DND-41 (cell line): ENCODE data around the gene SCAANT1.

ENCODE experiments used
- ATAC-seq: fragments of 200-7000 bp; cut with Tn5 transposase; 3 replicates; pipeline ENCODE4 v1.9.1; 2021; ENCODE audit warnings: low read depth; ENCODE audit not compliant: insufficient read depth
- DNase-seq: peaks from one replicate; pipeline ENCODE4 v3.0.0-alpha.2; 2020
- H2AFZ ChIP-seq: 2 replicates; pipeline ENCODE4 v1.6.0; 2012; ENCODE audit warnings: low read depth, low read length
- H3K27ac ChIP-seq: 2 replicates; pipeline ENCODE4 v1.5.1; 2012; ENCODE audit warnings: low read length, inconsistent platforms
- H3K27me3 ChIP-seq: fragments of 200-600 bp; sonication (generic); 2 replicates; pipeline ENCODE4 v1.6.0; 2012; ENCODE audit warnings: low read length, mild to moderate bottlenecking, inconsistent platforms; ENCODE audit not compliant: insufficient read depth, poor library complexity
- H3K36me3 ChIP-seq: 2 replicates; pipeline ENCODE4 v1.5.1; 2012; ENCODE audit warnings: low read length, inconsistent platforms; ENCODE audit not compliant: insufficient read depth
- H3K4me1 ChIP-seq: 2 replicates; pipeline ENCODE4 v1.5.1; 2012; ENCODE audit warnings: mild to moderate bottlenecking, low read length; ENCODE audit not compliant: insufficient read depth
- H3K4me2 ChIP-seq: 2 replicates; pipeline ENCODE4 v1.6.0; 2012; ENCODE audit warnings: mild to moderate bottlenecking, moderate library complexity, low read length, inconsistent platforms; ENCODE audit not compliant: insufficient read depth
- H3K4me3 ChIP-seq, 2 experiments: fragments of 200-600 bp in 1 of 2; shearing (Covaris generic) in 1 of 2; 2 replicates each; pipeline ENCODE4 v1.5.1; 2012 to 2016; ENCODE audit warnings: inconsistent platforms in 2 of 2, low read length in 2 of 2, mild to moderate bottlenecking in 2 of 2, low read depth in 1 of 2, moderate library complexity in 1 of 2
- H3K79me2 ChIP-seq: 2 replicates; pipeline ENCODE4 v1.6.0; 2012; ENCODE audit warnings: low read length, inconsistent platforms; ENCODE audit not compliant: insufficient read depth
- H3K9ac ChIP-seq: 2 replicates; pipeline ENCODE4 v1.6.0; 2012; ENCODE audit warnings: low read depth, mild to moderate bottlenecking, inconsistent platforms, low read length, moderate library complexity
- H3K9me3 ChIP-seq: 2 replicates; pipeline ENCODE4 v1.5.1; 2012; ENCODE audit warnings: low read length, moderate library complexity, mild to moderate bottlenecking, inconsistent platforms; ENCODE audit not compliant: insufficient read depth, severe bottlenecking
- H4K20me1 ChIP-seq: 2 replicates; pipeline ENCODE4 v1.6.0; 2012; ENCODE audit warnings: low read length; ENCODE audit not compliant: insufficient read depth
- CTCF ChIP-seq: IDR thresholded peaks from 2 replicates; pipeline ENCODE4 v1.5.1; 2012; ENCODE audit warnings: borderline replicate concordance, low read length, moderate library complexity, mild to moderate bottlenecking; ENCODE audit not compliant: poor library complexity, severe bottlenecking; ENCODE audit errors: extremely low read depth
- EZH2 ChIP-seq: IDR thresholded peaks from 3 replicates; pipeline ENCODE4 v1.6.1; 2012; ENCODE audit warnings: borderline replicate concordance, low read depth, mild to moderate bottlenecking, moderate library complexity, low read length, inconsistent platforms; ENCODE audit not compliant: severe bottlenecking

SCAANT1 gene

GRCh38 chr3:63954182-63954581 is 42.0 kb upstream of the SCAANT1 start:
- no peak for DNase-seq
- H3K36me3 ChIP-seq = peaks cover 55% of the 10 kb centered on the region
- H3K9me3 ChIP-seq = no peaks in the 10 kb centered on the region
- H3K4me3 ChIP-seq = no peak overlapping the region
- H4K20me1 ChIP-seq = peaks cover 12% of the 10 kb centered on the region
- no peak overlapping the region for H3K9ac ChIP-seq
- TF ChIP-seq EZH2 (no peak), CTCF (no peak)
- H3K79me2 ChIP-seq = peaks cover 75% of the 10 kb centered on the region
- H3K27ac ChIP-seq = no peak overlapping the region
- no peak for ATAC-seq
- no peak overlapping the region for H2AFZ ChIP-seq
- H3K4me2 ChIP-seq = no peak overlapping the region
- no peaks in the 10 kb centered on the region for H3K4me1 ChIP-seq
- no peaks in the 10 kb centered on the region for H3K27me3 ChIP-seq

GRCh38 chr3:63952248-63952594 is 40.0 kb upstream of the SCAANT1 start:
- Histone ChIP-seq H3K27me3 (no peaks in the 10 kb centered on the region), H3K27ac (no peak overlapping the region), H3K4me2 (no peak overlapping the region), H3K4me1 (no peaks in the 10 kb centered on the region), H3K9ac (no peak overlapping the region), H3K79me2 (peaks cover 74% of the 10 kb centered on the region), H3K4me3 (no peak overlapping the region), H3K9me3 (no peaks in the 10 kb centered on the region), H3K36me3 (peaks cover 60% of the 10 kb centered on the region), H2AFZ (no peak overlapping the region), H4K20me1 (peaks cover 27% of the 10 kb centered on the region)
- TF ChIP-seq EZH2 (no peak), CTCF (no peak)
- DNase-seq = no peak
- ATAC-seq = no peak

GRCh38 chr3:63951492-63952247 is 39.5 kb upstream of the SCAANT1 start:
- H4K20me1 ChIP-seq = peaks cover 27% of the 10 kb centered on the region
- DNase-seq (no peak), ATAC-seq (no peak)
- H3K36me3 ChIP-seq = peaks cover 55% of the 10 kb centered on the region
- no peaks in the 10 kb centered on the region for H3K27me3 ChIP-seq
- peaks cover 75% of the 10 kb centered on the region for H3K79me2 ChIP-seq
- no peak overlapping the region for H3K4me2 ChIP-seq
- H3K9me3 ChIP-seq = no peaks in the 10 kb centered on the region
- H3K4me1 ChIP-seq = no peaks in the 10 kb centered on the region
- TF ChIP-seq EZH2 (no peak), CTCF (no peak)
- H2AFZ ChIP-seq = no peak overlapping the region
- no peak overlapping the region for H3K9ac ChIP-seq
- no peak overlapping the region for H3K4me3 ChIP-seq
- no peak overlapping the region for H3K27ac ChIP-seq
